ENCODE measurements around the gene ITPA. TPM values are rescaled to one million over a fixed set of nuclear protein-coding genes. Genes with fewer than 3 reads are reported as not detected.

Gene ITPA
- total RNA-seq, 1 donor from 2014 or later = 52.5 TPM

DNA sequence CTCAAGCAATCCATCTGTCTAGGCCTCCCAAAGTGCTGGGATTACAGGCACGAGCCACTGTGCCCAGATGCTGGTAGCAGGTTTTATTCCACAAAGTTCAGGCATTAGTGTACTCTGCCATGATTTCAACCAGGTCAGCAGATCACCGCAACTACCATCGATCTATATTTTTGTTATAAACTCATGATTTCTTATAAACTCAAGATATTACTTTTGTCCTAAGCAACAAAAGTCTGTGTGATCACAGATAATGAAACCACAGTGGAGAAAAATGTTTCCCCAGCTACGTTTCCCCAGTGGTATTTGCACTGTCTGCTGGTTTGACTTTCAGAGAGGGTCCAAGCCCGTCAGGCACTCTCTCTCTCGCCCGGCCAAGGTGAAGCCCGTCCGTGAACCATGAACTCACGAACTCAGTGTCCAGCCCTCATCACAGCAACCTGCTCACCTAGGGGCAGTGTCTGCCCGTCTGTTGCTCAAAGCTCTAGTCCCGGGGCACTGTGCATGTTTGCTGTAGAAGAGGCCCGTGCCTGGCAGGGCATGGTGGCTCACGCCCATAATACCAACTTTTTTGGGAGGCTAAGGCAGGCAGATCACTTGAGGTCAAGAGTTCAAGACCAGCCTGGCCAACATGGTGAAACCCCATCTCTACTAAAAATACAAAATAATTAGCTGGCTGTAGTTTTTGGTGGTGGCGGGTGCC, 22.7 kb downstream of the ITPA start:
- intact Hi-C loops (cut with DNase I) = no loop called here
- no peaks in the 10 kb centered on the region for H3K4me1 ChIP-seq
- no peak overlapping the region for H3K4me3 ChIP-seq
- H3K27me3 ChIP-seq = no peaks in the 10 kb centered on the region
- H3K27ac ChIP-seq = no peak overlapping the region
- DNase-seq (ENCODE audit: extremely low spot score in 2 of 2) = no peak
- no peaks in the 10 kb centered on the region for H3K36me3 ChIP-seq
- H3K9me3 ChIP-seq = no peaks in the 10 kb centered on the region
- TF ChIP-seq POLR2AphosphoS5 (IDR thresholded peaks at IDR 0.05; ENCODE audit: insufficient read depth in 1 of 2, low read depth in 1 of 2) (no peak), POLR2A (IDR thresholded peaks at IDR 0.05) (no peak)
- TF ChIP-seq, protein P1, sequence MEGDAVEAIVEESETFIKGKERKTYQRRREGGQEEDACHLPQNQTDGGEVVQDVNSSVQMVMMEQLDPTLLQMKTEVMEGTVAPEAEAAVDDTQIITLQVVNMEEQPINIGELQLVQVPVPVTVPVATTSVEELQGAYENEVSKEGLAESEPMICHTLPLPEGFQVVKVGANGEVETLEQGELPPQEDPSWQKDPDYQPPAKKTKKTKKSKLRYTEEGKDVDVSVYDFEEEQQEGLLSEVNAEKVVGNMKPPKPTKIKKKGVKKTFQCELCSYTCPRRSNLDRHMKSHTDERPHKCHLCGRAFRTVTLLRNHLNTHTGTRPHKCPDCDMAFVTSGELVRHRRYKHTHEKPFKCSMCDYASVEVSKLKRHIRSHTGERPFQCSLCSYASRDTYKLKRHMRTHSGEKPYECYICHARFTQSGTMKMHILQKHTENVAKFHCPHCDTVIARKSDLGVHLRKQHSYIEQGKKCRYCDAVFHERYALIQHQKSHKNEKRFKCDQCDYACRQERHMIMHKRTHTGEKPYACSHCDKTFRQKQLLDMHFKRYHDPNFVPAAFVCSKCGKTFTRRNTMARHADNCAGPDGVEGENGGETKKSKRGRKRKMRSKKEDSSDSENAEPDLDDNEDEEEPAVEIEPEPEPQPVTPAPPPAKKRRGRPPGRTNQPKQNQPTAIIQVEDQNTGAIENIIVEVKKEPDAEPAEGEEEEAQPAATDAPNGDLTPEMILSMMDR (IDR thresholded peaks at IDR 0.05) = no peak

- Histone ChIP-seq H3K36me3 (no peaks in the 10 kb centered on the region), H3K9me3 (no peaks in the 10 kb centered on the region), H3K27me3 (peaks cover 6% of the 10 kb centered on the region), H3K4me1 (peaks cover 9% of the 10 kb centered on the region), H3K27ac (no peak overlapping the region), H3K4me3 (no peak overlapping the region)
- TF ChIP-seq, protein P1 (IDR thresholded peaks at IDR 0.05) = no peak
- no peak for TF ChIP-seq POLR2A (IDR thresholded peaks at IDR 0.05)
- no peak for TF ChIP-seq POLR2AphosphoS5 (IDR thresholded peaks at IDR 0.05; ENCODE audit: insufficient read depth in 1 of 2, low read depth in 1 of 2)
- DNase-seq (ENCODE audit: extremely low spot score in 2 of 2) = no peak
- intact Hi-C loops (cut with DNase I) = no loop called here
These were observed 24.1 kb downstream of the ITPA start for GRCh38 chr20:3233131-3233990.

GRCh38 chr20:3233991-3234498, 24.7 kb downstream of the ITPA start:
- intact Hi-C loops (cut with DNase I) = no loop called here
- Histone ChIP-seq H3K9me3 (no peaks in the 10 kb centered on the region), H3K4me1 (peaks cover 12% of the 10 kb centered on the region), H3K4me3 (no peak overlapping the region), H3K27ac (no peak overlapping the region), H3K27me3 (peaks cover 6% of the 10 kb centered on the region), H3K36me3 (no peaks in the 10 kb centered on the region)
- no peak for TF ChIP-seq POLR2A (IDR thresholded peaks at IDR 0.05)
- TF ChIP-seq, protein P1 (IDR thresholded peaks at IDR 0.05) = no peak
- no peak for TF ChIP-seq POLR2AphosphoS5 (IDR thresholded peaks at IDR 0.05; ENCODE audit: insufficient read depth in 1 of 2, low read depth in 1 of 2)
- DNase-seq (ENCODE audit: extremely low spot score in 2 of 2) = no peak

GRCh38 chr20:3235666-3236324, 26.5 kb downstream of the ITPA start:
- intact Hi-C loops (cut with DNase I) = no loop called here
- no peak for DNase-seq (ENCODE audit: extremely low spot score in 2 of 2)
- H3K36me3 ChIP-seq = no peaks in the 10 kb centered on the region
- no peak overlapping the region for H3K4me3 ChIP-seq
- H3K27me3 ChIP-seq = peaks cover 6% of the 10 kb centered on the region
- TF ChIP-seq POLR2A (IDR thresholded peaks at IDR 0.05) (no peak), POLR2AphosphoS5 (IDR thresholded peaks at IDR 0.05; ENCODE audit: insufficient read depth in 1 of 2, low read depth in 1 of 2) (no peak)
- TF ChIP-seq, protein P1 (IDR thresholded peaks at IDR 0.05) = no peak
- H3K4me1 ChIP-seq = peaks cover 24% of the 10 kb centered on the region
- no peaks in the 10 kb centered on the region for H3K9me3 ChIP-seq
- no peak overlapping the region for H3K27ac ChIP-seq
